Measurements from ENCODE around the gene SLC25A21. TPM values are rescaled to one million over a fixed set of nuclear protein-coding genes. Genes with fewer than 3 reads are reported as not detected.

SLC25A21 gene
- total RNA-seq, 1 experiment from 2014 or later = 8.2 TPM

DNA sequence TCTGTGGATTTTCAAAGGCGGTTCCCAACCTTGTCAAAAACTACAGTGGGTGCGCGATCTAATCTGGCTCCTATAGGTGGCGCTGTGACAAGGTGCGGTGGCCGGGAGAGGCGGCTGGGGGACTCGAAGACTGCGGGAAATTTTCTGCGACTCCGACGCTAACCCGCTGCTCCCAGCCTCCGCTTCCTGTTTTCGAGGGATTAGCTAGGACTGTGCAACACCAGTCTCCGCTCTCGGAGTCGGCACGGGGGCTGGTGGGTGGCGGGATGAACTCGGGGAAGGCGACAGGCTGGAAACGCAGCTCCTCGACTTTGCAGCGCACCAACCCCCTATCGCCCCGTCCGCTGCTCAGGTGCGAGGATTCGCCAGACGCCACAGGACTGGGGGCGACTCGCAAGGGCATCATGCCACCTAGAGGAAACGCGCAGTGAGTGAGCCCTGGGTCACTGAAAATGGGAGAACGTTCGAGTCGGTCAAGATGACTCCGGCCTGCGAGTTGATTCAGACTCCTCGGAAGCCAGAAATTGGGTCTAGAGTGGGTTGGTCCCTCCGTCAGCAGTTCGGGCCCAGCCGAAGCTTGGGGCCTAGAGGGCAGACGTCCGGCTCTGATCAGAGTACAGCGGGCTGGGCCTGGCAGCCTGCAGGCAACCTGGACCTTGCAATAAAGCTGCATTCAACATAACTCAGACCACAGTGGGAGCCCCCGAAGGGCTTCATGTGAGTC lies 516.3 kb downstream of the SLC25A21 start:
- in situ Hi-C loops (cut with HindIII; ENCODE audit: low sequenced_read_pairs) = no loop called here
- DNase-seq (ENCODE audit: low spot score) = no peak

GRCh38 chr14:36655571-36655962 lies 516.8 kb downstream of the SLC25A21 start:
- in situ Hi-C loops (cut with HindIII; ENCODE audit: low sequenced_read_pairs) = no loop called here
- no peak for DNase-seq (ENCODE audit: low spot score)

DNA sequence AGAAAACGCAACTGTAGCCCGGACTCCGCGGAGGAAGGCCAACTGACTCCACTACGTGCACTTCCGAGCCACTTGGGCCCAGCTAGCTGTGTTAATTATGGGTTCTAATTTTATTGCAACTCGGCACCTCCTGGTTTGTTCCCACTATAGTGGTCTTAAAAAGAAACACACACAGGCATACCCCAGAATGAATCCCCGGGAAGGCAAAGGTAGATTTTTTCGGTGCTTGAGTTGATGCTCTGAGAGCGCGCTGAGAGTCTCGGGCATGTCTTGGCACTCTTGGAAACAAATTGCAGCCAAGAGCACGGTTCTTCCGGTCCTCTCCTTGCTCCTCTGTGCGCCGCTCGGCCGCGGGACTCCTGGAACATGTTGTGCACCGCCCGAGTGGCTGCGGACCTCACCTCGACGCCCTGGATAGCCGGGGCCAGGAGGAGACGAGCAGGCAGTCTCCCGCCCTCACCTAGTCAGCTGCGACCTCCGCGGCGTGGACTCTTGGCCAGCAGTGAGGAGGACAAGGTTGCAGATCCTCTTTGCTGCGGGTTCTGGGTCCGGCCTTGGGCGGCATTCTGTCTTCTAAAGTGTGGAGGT lies 517.5 kb downstream of the SLC25A21 start:
- no peak for DNase-seq (ENCODE audit: low spot score)
- in situ Hi-C loops (cut with HindIII; ENCODE audit: low sequenced_read_pairs) = no loop called here

- in situ Hi-C loops (cut with HindIII; ENCODE audit: low sequenced_read_pairs) = no loop called here
- no peak for DNase-seq (ENCODE audit: low spot score)
These were observed 518.2 kb downstream of the SLC25A21 start for GRCh38 chr14:36653962-36654793.

GRCh38 chr14:36653413-36653812 lies 519.0 kb downstream of the SLC25A21 start:
- in situ Hi-C loops (cut with HindIII; ENCODE audit: low sequenced_read_pairs) = no loop called here
- DNase-seq (ENCODE audit: low spot score) = no peak

DNA sequence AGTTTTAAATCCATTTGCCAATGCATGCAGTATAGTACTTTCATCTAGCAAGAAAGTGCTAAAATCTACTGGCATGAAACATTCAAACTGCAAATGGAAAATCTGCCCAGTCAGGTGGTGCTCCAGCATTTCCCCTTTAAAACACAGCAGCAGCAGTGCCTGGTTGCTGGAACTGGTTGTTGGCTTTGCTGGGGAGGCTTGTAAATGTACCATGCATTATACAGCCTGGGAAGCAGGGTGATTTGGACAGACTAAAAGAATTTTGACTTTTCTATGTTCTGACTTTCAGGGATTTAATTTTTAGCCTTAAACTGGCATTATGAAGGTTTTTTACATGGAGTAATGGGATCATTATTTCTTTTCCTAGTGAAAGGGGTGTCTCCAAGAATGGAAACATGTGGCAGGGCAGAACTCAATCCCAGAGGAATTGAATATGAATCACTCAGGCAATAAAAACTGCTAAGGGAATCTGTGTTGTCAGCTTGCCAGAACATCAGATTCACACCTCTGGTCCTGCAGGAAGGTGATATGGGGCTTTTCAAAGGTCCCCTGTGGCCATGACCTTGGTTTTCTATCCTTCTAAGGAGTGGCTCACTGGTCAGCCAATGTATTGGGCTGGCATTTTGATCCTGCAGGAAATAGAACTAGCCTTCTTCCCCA lies 519.7 kb downstream of the SLC25A21 start:
- in situ Hi-C loops (cut with HindIII; ENCODE audit: low sequenced_read_pairs) = no loop called here
- DNase-seq (ENCODE audit: low spot score) = no peak

DNA sequence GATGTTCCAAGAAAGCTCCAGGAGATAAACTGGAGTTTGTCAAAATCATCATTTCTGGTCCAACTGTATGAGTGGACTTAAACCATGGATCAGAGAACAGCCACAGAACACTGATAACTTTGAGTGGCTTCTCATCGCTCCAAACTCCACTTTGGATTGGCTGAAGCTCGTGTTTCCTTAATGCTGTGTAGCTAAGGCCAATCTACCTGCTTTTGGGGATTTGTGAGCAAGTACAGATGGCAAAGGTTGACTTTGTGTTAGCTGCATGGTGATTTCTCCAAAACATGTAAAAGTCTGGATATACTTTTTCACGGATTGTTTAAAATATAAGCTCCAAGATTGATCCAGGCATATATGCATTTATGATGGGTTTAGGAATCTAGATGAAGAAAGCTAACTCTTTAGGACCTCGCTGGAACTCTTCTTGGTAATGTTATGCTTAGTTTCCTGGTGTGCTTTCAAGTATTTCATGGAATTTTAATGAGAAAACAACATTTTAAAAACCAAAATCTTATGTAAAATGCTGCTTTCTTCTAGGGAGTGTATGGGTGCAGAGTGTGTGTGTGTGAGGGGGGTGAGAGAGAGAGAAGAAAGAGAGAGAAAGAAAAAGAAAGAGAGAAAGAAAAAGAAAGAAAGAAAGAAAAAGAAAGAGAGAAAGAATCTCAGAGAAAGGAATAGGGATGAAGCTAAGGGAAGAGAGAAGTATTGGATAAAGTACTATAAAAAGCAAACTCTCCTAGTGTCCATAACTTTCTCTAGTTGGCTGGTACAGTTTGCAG lies 522.3 kb downstream of the SLC25A21 start:
- in situ Hi-C loops (cut with HindIII; ENCODE audit: low sequenced_read_pairs) = no loop called here
- DNase-seq (ENCODE audit: low spot score) = no peak

DNA sequence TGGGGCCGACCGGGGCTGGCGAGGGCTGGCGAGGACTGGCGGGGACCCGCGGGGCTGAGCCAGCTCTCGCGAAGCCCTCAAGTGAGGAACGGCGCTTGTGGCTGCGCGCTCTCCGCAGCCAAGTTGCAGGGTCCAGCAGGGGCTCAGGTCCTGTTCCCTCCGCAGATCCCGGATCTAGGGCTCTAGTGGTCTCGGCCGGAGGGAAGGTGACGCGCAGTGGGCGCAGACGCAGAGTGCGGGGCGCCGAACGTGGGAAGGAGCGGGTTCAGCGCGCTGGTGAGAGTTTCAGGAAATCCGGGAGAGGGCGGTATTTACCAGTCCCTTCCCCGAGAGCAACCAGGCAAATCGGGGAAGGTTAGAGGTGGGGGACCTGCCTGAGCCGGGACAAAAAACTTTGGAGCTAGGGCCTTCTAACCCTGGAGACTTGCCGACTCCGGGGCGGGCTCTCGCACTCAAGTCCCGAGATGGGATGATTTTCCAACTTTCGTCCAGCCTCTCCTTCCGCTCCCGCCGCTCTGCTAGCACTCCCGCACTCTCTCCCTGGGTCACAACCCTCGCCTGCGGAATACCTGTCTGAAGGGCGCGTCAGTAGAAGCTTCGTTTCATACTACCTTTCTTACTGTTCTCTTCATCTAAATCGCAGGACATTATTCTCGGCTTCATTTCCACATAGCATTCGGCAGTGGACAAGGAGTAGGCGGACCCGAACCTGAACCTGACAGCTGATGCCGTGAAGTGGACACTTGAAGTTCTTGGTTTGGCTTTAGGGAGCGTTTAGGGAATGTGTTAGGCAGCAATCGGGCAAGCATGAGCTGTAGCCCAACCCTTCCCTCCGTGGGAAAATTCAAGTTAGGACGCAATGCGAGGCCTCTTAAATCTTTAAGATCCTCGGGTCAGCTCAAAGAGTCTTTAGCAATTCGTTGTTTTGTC lies 524.3 kb downstream of the SLC25A21 start:
- in situ Hi-C loops (cut with HindIII; ENCODE audit: low sequenced_read_pairs) = no loop called here
- no peak for DNase-seq (ENCODE audit: low spot score)

DNA sequence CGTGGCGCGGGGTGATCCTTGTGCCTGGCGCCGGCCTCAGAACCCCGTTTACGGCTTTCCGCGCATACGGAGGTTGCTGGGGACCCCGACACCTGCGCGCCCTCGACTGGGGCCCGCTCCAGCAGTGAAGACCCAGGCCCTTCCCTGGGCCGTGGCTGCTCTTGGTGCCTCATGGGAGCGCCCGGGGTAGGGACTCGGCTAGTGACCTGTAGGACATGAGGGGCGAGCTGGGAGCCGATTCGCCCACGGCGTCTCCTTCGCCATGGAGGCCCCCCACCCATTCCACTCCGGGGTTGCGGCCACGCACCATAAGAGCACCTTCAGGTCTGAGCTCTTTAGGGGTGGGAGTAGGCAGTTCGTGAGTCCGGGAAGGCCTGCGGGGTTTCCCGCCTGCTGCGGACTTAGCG lies 525.0 kb downstream of the SLC25A21 start:
- DNase-seq (ENCODE audit: low spot score) = no peak
- in situ Hi-C loops (cut with HindIII; ENCODE audit: low sequenced_read_pairs) = no loop called here

- in situ Hi-C loops (cut with HindIII; ENCODE audit: low sequenced_read_pairs) = no loop called here
These were observed 525.6 kb downstream of the SLC25A21 start for GRCh38 chr14:36646664-36647416.

DNA sequence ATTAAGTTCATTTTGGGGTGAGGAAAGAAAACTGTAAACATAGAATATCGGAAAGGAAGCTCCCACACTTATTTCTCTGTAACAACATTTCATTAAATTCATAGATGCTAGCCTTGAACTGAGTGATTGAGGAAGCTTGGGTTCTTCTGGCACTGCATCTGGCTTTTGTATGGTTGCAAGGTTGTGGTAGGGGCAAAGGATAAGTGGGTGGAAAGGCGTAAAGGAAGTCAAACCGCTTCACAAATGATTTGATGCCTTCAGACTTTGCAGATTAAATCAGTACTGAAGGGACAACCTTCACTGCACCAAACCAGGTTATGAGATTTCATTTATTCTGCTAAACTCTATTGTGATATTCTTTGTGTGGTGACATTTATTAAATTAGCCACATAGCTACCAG lies 538.8 kb downstream of the SLC25A21 start:
- DNase-seq (ENCODE audit: low spot score) = no peak
- in situ Hi-C loops (cut with HindIII; ENCODE audit: low sequenced_read_pairs) = no loop called here

More at GRCh38 chr14:36646664-36647416, 525.6 kb downstream of the SLC25A21 start:
- DNase-seq (ENCODE audit: low spot score) = no peak

Other genes starting within 250 kb of the SLC25A21 start
- gene MIPOL1, start 25.3 kb upstream of the SLC25A21 start, total RNA-seq (2014; rRNA removed; shearing (Covaris generic)) = 8.4 and 13.2 TPM in 2 replicates

Data from G401 (cell line).